IMR-90 (cell line): ENCODE data around the gene OSBPL6. TPM values are rescaled to one million over a fixed set of nuclear protein-coding genes. Genes with fewer than 3 reads are reported as not detected.

Experiments
- ATAC-seq: fragments of 200-7000 bp; cut with Tn5 transposase; 2 replicates; pipeline ENCODE4 v1.9.1; 2020; ENCODE audit warnings: low read depth, mild to moderate bottlenecking, moderate library complexity
- BruUV-seq: library from RNA; stranded (reverse); fragments of 400-500 nt; replicated peaks from 2 replicates; lab custom pipeline; 2021; lab: Mats Ljungman, UMichigan
- CTCF ChIA-PET: fragments of 300-600 bp; formaldehyde crosslinking; extraction: SDS; loops from one replicate; lab custom pipeline; 2021; ENCODE audit warnings: antibody characterized with exemption; lab: Yijun Ruan, JAX
- POLR2A ChIA-PET: fragments of 300-600 bp; sonication (Branson Sonifier 250); formaldehyde crosslinking; loops from one replicate; lab custom pipeline; 2022; ENCODE audit warnings: antibody characterized with exemption; ENCODE audit not compliant: unreplicated experiment; lab: Charles Lee
- DNase-seq: peaks from one replicate; pipeline ENCODE4 v3.0.0; 2013
- H2AFZ ChIP-seq: replicated peaks from 2 replicates; pipeline ENCODE3; 2013; ENCODE audit warnings: low read length, mild to moderate bottlenecking; ENCODE audit not compliant: poor library complexity
- H2AK5ac ChIP-seq: 2 replicates; pipeline ENCODE4 v1.6.1; 2013; ENCODE audit warnings: low read depth, low read length, inconsistent platforms
- H2AK9ac ChIP-seq: replicated peaks from 2 replicates; pipeline ENCODE3; 2013; ENCODE audit warnings: mild to moderate bottlenecking, low read depth, low read length, moderate library complexity; ENCODE audit not compliant: poor library complexity
- H2BK120ac ChIP-seq: 2 replicates; pipeline ENCODE4 v1.6.1; 2013; ENCODE audit warnings: low read depth, low read length, inconsistent platforms
- H2BK15ac ChIP-seq: 3 replicates; pipeline ENCODE4 v1.6.1; 2013; ENCODE audit warnings: low read depth, low read length, inconsistent platforms
- H2BK20ac ChIP-seq: 2 replicates; pipeline ENCODE4 v1.6.1; 2013; ENCODE audit warnings: low read depth, mild to moderate bottlenecking, inconsistent platforms, low read length, moderate library complexity
- H2BK5ac ChIP-seq: 2 replicates; pipeline ENCODE4 v1.6.1; 2013; ENCODE audit warnings: mild to moderate bottlenecking, low read depth, low read length, inconsistent platforms; ENCODE audit not compliant: poor library complexity, severe bottlenecking
- H3K14ac ChIP-seq: replicated peaks from 2 replicates; pipeline ENCODE4 v1.6.1; 2013; ENCODE audit warnings: low read depth, low read length, inconsistent platforms
- H3K18ac ChIP-seq: 2 replicates; pipeline ENCODE4 v1.6.1; 2013; ENCODE audit warnings: low read depth, low read length, control low read depth
- H3K23ac ChIP-seq: 2 replicates; pipeline ENCODE4 v1.6.1; 2013; ENCODE audit warnings: low read depth, low read length, inconsistent platforms
- H3K27ac ChIP-seq: 2 replicates; pipeline ENCODE4 v1.5.1; 2013; ENCODE audit warnings: mild to moderate bottlenecking, control low read depth, low read length; ENCODE audit not compliant: insufficient read depth
- H3K27me3 ChIP-seq: 2 replicates; pipeline ENCODE4 v1.6.1; 2013; ENCODE audit warnings: low read length; ENCODE audit not compliant: control insufficient read depth, insufficient read depth
- H3K36me3 ChIP-seq: 2 replicates; pipeline ENCODE4 v1.6.1; 2013; ENCODE audit warnings: low read length, mixed read lengths; ENCODE audit not compliant: control insufficient read depth, insufficient read depth
- H3K4ac ChIP-seq: 2 replicates; pipeline ENCODE4 v1.6.1; 2013; ENCODE audit warnings: low read depth, low read length, inconsistent platforms
- H3K4me1 ChIP-seq: 2 replicates; pipeline ENCODE4 v1.6.1; 2013; ENCODE audit warnings: low read length, mixed read lengths; ENCODE audit not compliant: control insufficient read depth, insufficient read depth
- H3K4me2 ChIP-seq: 2 replicates; pipeline ENCODE4 v1.6.1; 2013; ENCODE audit warnings: low read depth, mild to moderate bottlenecking, control low read depth, low read length, moderate library complexity
- H3K4me3 ChIP-seq: 2 replicates; pipeline ENCODE4 v1.5.1; 2013; ENCODE audit warnings: low read depth, mild to moderate bottlenecking, control low read depth, low read length, moderate library complexity; ENCODE audit not compliant: insufficient read depth
- H3K56ac ChIP-seq: 2 replicates; pipeline ENCODE4 v1.6.1; 2013; ENCODE audit warnings: low read length, inconsistent platforms; ENCODE audit not compliant: insufficient read depth; ENCODE audit errors: extremely low read depth
- H3K79me1 ChIP-seq, 2 experiments: 2 replicates each; pipeline ENCODE4 v1.6.1; 2013; ENCODE audit warnings: low read length in 2 of 2, inconsistent platforms in 1 of 2, low read depth in 1 of 2
- H3K9ac ChIP-seq: 2 replicates; pipeline ENCODE4 v1.6.1; 2013; ENCODE audit warnings: low read depth, low read length, control low read depth
- H3K9me1 ChIP-seq: 2 replicates; pipeline ENCODE4 v1.6.1; 2013; ENCODE audit warnings: low read length, inconsistent platforms; ENCODE audit not compliant: insufficient read depth
- H3K9me3 ChIP-seq: 2 replicates; pipeline ENCODE4 v1.6.1; 2013; ENCODE audit warnings: low read length; ENCODE audit not compliant: control insufficient read depth, insufficient read depth
- H4K20me1 ChIP-seq: 2 replicates; pipeline ENCODE4 v1.6.1; 2013; ENCODE audit warnings: low read length, inconsistent platforms; ENCODE audit not compliant: insufficient read depth
- H4K5ac ChIP-seq: 2 replicates; pipeline ENCODE4 v1.6.1; 2013; ENCODE audit warnings: mild to moderate bottlenecking, low read depth, low read length, control low read depth
- H4K8ac ChIP-seq, 2 experiments: 2 replicates each; pipeline ENCODE4 v1.6.1; 2013; ENCODE audit warnings: low read depth in 2 of 2, low read length in 2 of 2, control low read depth in 1 of 2, inconsistent platforms in 1 of 2
- H4K91ac ChIP-seq: 2 replicates; pipeline ENCODE4 v1.6.1; 2013; ENCODE audit warnings: low read depth, low read length, inconsistent platforms; ENCODE audit not compliant: insufficient read depth
- BHLHE40 ChIP-seq: fragments of 150-350 bp; IDR thresholded peaks from 2 replicates; pipeline ENCODE4 v1.6.1; 2016; ENCODE audit warnings: mild to moderate bottlenecking, low read depth, low read length
- CEBPB ChIP-seq: IDR thresholded peaks from 2 replicates; pipeline ENCODE4 v1.6.1; 2012; ENCODE audit warnings: low read depth, low read length, improper control_type of control experiment
- CHD1 ChIP-seq: IDR thresholded peaks from 2 replicates; pipeline ENCODE4 v1.6.1; 2012; ENCODE audit warnings: low read depth, low read length, improper control_type of control experiment
- CTCF ChIP-seq: conservative IDR thresholded peaks from 2 replicates; pipeline ENCODE4 v1.5.1; 2012; ENCODE audit warnings: mild to moderate bottlenecking, low read depth, low read length, improper control_type of control experiment
- ELK1 ChIP-seq: fragments of 150-350 bp; IDR thresholded peaks from 2 replicates; pipeline ENCODE4 v1.6.1; 2016; ENCODE audit warnings: low read depth, mild to moderate bottlenecking, low read length, moderate library complexity, borderline replicate concordance
- FOS ChIP-seq: fragments of 150-350 bp; IDR thresholded peaks from 2 replicates; pipeline ENCODE4 v1.6.1; 2016; ENCODE audit warnings: low read depth, low read length
- MAFK ChIP-seq: IDR thresholded peaks from 2 replicates; pipeline ENCODE4 v1.6.1; 2012; ENCODE audit warnings: low read depth, low read length, improper control_type of control experiment
- MAZ ChIP-seq: IDR thresholded peaks from 2 replicates; pipeline ENCODE4 v1.6.1; 2012; ENCODE audit warnings: low read depth, mild to moderate bottlenecking, low read length, improper control_type of control experiment, moderate library complexity, borderline replicate concordance
- MXI1 ChIP-seq: IDR thresholded peaks from 2 replicates; pipeline ENCODE4 v1.6.1; 2012; ENCODE audit warnings: low read depth, mild to moderate bottlenecking, low read length, moderate library complexity, borderline replicate concordance
- NFE2L2 ChIP-seq: fragments of 150-350 bp; IDR thresholded peaks from 2 replicates; pipeline ENCODE4 v1.6.1; 2016; ENCODE audit warnings: low read depth, mild to moderate bottlenecking, low read length
- POLR2A ChIP-seq: IDR thresholded peaks from 2 replicates; pipeline ENCODE4 v1.6.1; 2012; ENCODE audit warnings: mild to moderate bottlenecking, low read depth, low read length
- RAD21 ChIP-seq: IDR thresholded peaks from 2 replicates; pipeline ENCODE4 v1.6.1; 2012; ENCODE audit warnings: low read length, improper control_type of control experiment
- RCOR1 ChIP-seq: IDR thresholded peaks from 2 replicates; pipeline ENCODE4 v1.6.1; 2012; ENCODE audit warnings: mild to moderate bottlenecking, low read length, improper control_type of control experiment; ENCODE audit not compliant: insufficient replicate concordance
- RFX5 ChIP-seq: IDR thresholded peaks from 2 replicates; pipeline ENCODE4 v1.8.0; 2012; ENCODE audit warnings: low read depth, mild to moderate bottlenecking, low read length, moderate library complexity
- SMC3 ChIP-seq: fragments of 150-350 bp; IDR thresholded peaks from 2 replicates; pipeline ENCODE4 v1.6.1; 2016; ENCODE audit warnings: low read depth, mild to moderate bottlenecking, antibody characterized with exemption, low read length, moderate library complexity
- WGBS, 2 experiments: methylation state at CpG; one replicate each; pipeline versions ENCODE4 v1.1.5 to v1.1.7; 2013; ENCODE audit warnings: missing lambda C conversion rate in 2 of 2; ENCODE audit not compliant: insufficient read length in 1 of 2; ENCODE audit errors: extremely low coverage in 2 of 2; 5-methylcytosine and 5-hydroxymethylcytosine counted together
- dilution Hi-C: fragments of 300-500 bp; cut with HindIII; formaldehyde crosslinking; loops from one replicate; pipeline ENCODE4 v1.14.3; 2018; ENCODE audit warnings: low sequenced_read_pairs; ENCODE audit not compliant: unreplicated experiment
- in situ Hi-C: fragments of 300-500 bp; cut with MboI; formaldehyde crosslinking; loops from 3 replicates; pipeline ENCODE4 v1.14.3; 2019; ENCODE audit warnings: low sequenced_read_pairs, inconsistent platforms, mixed read lengths
- intact Hi-C: fragments of 100-400 bp; cut with micrococcal nuclease; formaldehyde crosslinking; loops from 2 replicates; pipeline ENCODE4 v1.10.0; 2022
- polyA plus RNA-seq, 3 experiments: library from polyadenylated mRNA; depleted of rRNA; stranded (reverse); fragments of >200 nt; gene quantifications; 2 replicates each; pipeline ENCODE4 v1.2.3, GENCODE V29; 2012; ENCODE audit warnings: low replicate concordance in 1 of 3
- total RNA-seq: library from RNA; depleted of rRNA; stranded (reverse); fragments of >200 nt; gene quantifications from 2 replicates; pipeline ENCODE4 v1.2.3, GENCODE V29; 2012
- TF ChIP-seq, protein P1 (sequence below): fragments of 150-350 bp; IDR thresholded peaks from 2 replicates; pipeline ENCODE4 v1.6.1; 2017; ENCODE audit warnings: mild to moderate bottlenecking, antibody characterized with exemption, low read length, low read depth

The OSBPL6 gene
- total and polyA plus RNA-seq, 2 of the 4 experiments (the other 2 are of a cell fraction): 3.2 to 3.7 TPM

DNA sequence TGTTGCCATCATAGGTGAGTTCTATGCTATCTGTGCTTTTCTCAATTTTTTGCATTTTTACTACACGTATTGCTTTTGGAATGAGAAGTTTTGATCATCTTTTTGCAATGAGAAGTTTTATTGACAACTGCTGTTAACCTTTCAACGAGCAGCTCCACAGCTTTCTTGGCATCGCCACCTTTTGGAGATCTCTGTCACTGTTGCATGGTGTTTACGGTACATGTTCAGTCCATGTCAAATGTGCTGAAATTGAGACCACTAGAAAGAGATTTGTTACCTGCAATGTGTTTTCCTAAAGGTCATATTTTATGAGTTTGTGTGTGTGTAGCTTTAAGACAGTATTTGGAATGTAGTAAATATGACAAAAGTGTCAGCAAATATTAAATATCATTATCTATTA lies 120.8 kb downstream of the OSBPL6 start:
- H2AFZ ChIP-seq: no peak overlapping the region
- H3K14ac ChIP-seq: no peak overlapping the region
- H4K8ac ChIP-seq: no peak overlapping the region
- H2BK5ac ChIP-seq: no peak overlapping the region
- no peak overlapping the region for H3K9ac ChIP-seq
- no peak overlapping the region for H4K5ac ChIP-seq
- H2BK15ac ChIP-seq: no peak overlapping the region
- no peaks in the 10 kb centered on the region for H3K79me1 ChIP-seq
- no peak overlapping the region for H4K91ac ChIP-seq
- H3K9me3 ChIP-seq: no peaks in the 10 kb centered on the region
- no peaks in the 10 kb centered on the region for H3K4me1 ChIP-seq
- ATAC-seq: no peak
- H3K4ac ChIP-seq: no peak overlapping the region
- intact Hi-C loops (no loop called here), dilution Hi-C loops (no loop called here), in situ Hi-C loops (no loop called here)
- ChIA-PET POLR2A (no interaction called here), CTCF (interaction anchor here (1.2 to 1.3 kb wide), 2 partner anchors 8 to 104 kb away, joined by 4 to 5 read pairs; no protein-coding TSS in a partner anchor)
- H3K9me1 ChIP-seq: peaks cover 5% of the 10 kb centered on the region; the same call in 1 of the 2 replicates
- H3K18ac ChIP-seq: no peak overlapping the region
- no peak overlapping the region for H3K4me2 ChIP-seq
- TF ChIP-seq RCOR1 (no peak), BHLHE40 (no peak), RAD21 (no peak), CHD1 (no peak), NFE2L2 (no peak), MAFK (no peak), CTCF (no peak), POLR2A (no peak), CEBPB (no peak), SMC3 (no peak), RFX5 (no peak), FOS (no peak), ELK1 (no peak), MAZ (no peak), MXI1 (no peak)
- TF ChIP-seq, protein P1, sequence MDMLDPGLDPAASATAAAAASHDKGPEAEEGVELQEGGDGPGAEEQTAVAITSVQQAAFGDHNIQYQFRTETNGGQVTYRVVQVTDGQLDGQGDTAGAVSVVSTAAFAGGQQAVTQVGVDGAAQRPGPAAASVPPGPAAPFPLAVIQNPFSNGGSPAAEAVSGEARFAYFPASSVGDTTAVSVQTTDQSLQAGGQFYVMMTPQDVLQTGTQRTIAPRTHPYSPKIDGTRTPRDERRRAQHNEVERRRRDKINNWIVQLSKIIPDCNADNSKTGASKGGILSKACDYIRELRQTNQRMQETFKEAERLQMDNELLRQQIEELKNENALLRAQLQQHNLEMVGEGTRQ: no peak
- H2BK120ac ChIP-seq: no peak overlapping the region
- no peak overlapping the region for H3K56ac ChIP-seq
- BruUV-seq: no TSS peak
- no peaks in the 10 kb centered on the region for H4K20me1 ChIP-seq
- no peaks in the 10 kb centered on the region for H3K27me3 ChIP-seq
- H2AK9ac ChIP-seq: no peak overlapping the region
- no peaks in the 10 kb centered on the region for H3K36me3 ChIP-seq
- H3K4me3 ChIP-seq: no peak overlapping the region
- no peak overlapping the region for H2BK20ac ChIP-seq
- WGBS, 2 experiments: 81% methylated on average over 2 of the region's 4 CpGs; no CpG with 5 or more reads in 1 of the 2 experiments
- H2AK5ac ChIP-seq: no peak overlapping the region
- no peak for DNase-seq
- H3K23ac ChIP-seq: no peak overlapping the region
- H3K27ac ChIP-seq: no peak overlapping the region
